Measurements from ENCODE around the gene BRD1.

The BRD1 gene

DNA sequence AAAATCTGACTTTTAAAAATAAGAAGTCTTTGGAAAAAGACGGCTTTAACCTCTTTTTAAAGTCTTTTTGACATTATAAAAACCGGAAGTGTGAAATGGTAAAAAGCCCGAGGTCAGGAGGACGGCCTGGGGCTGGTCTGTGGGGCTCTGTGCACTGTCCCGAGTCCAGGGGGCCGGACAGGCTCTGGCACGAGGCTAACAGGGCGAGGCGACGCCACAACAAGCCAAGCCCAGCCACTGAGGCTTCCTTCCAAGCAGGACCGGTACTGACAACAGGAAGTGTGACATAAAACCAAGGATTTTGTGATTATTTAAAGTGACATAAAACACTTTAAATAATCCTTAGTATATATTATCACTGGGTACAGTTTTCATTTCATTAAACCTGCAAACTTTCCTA, 39.2 kb downstream of the BRD1 start:
- Histone ChIP-seq H3K4me1 (ENCODE audit: control insufficient read depth in 1 of 2, insufficient read depth in 1 of 2, low read depth in 1 of 2, low read length in 1 of 2) (peaks cover 20 to 22% of the 10 kb centered on the region in 2 experiments), H3K9me3 (no peaks in the 10 kb centered on the region), H3K27me3 (no peaks in the 10 kb centered on the region), H3K36me3 (peaks cover 72% of the 10 kb centered on the region), H3K27ac (peak overlapping the region; percentile 71), H3K4me3 (ENCODE audit: low read depth in 1 of 2, low read length in 1 of 2) (peak overlapping the region in 1 of 2 experiments; percentile 8)
- TF ChIP-seq, protein P1, sequence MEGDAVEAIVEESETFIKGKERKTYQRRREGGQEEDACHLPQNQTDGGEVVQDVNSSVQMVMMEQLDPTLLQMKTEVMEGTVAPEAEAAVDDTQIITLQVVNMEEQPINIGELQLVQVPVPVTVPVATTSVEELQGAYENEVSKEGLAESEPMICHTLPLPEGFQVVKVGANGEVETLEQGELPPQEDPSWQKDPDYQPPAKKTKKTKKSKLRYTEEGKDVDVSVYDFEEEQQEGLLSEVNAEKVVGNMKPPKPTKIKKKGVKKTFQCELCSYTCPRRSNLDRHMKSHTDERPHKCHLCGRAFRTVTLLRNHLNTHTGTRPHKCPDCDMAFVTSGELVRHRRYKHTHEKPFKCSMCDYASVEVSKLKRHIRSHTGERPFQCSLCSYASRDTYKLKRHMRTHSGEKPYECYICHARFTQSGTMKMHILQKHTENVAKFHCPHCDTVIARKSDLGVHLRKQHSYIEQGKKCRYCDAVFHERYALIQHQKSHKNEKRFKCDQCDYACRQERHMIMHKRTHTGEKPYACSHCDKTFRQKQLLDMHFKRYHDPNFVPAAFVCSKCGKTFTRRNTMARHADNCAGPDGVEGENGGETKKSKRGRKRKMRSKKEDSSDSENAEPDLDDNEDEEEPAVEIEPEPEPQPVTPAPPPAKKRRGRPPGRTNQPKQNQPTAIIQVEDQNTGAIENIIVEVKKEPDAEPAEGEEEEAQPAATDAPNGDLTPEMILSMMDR (IDR thresholded peaks at IDR 0.05): no peak

DNA sequence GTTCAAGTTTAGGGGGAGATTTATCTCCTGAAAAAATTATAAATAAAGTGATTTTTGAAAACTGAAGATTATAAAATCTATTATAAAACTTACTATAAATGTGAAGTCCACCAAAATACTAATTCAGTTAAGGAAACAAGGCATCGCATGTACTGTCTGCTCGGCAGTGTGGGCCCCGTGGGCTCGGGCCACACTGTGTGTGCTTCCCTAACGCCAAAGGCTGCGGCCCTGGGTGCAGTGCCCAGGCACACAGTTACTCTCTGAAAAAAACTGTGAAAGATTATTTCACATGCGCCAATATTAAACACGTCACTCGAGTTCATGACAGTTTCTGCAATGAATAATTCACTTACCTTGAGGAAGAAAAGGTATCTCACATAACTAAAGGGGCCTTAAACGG, 39.8 kb downstream of the BRD1 start:
- Histone ChIP-seq H3K9me3 (no peaks in the 10 kb centered on the region), H3K27ac (peak overlapping the region; percentile 71), H3K36me3 (peaks cover 72% of the 10 kb centered on the region), H3K27me3 (no peaks in the 10 kb centered on the region), H3K4me3 (ENCODE audit: low read depth in 1 of 2, low read length in 1 of 2) (no peak overlapping the region), H3K4me1 (ENCODE audit: control insufficient read depth in 1 of 2, insufficient read depth in 1 of 2, low read depth in 1 of 2, low read length in 1 of 2) (peaks cover 20 to 22% of the 10 kb centered on the region in 2 experiments)
- TF ChIP-seq, protein P1 (IDR thresholded peaks at IDR 0.05): no peak

DNA sequence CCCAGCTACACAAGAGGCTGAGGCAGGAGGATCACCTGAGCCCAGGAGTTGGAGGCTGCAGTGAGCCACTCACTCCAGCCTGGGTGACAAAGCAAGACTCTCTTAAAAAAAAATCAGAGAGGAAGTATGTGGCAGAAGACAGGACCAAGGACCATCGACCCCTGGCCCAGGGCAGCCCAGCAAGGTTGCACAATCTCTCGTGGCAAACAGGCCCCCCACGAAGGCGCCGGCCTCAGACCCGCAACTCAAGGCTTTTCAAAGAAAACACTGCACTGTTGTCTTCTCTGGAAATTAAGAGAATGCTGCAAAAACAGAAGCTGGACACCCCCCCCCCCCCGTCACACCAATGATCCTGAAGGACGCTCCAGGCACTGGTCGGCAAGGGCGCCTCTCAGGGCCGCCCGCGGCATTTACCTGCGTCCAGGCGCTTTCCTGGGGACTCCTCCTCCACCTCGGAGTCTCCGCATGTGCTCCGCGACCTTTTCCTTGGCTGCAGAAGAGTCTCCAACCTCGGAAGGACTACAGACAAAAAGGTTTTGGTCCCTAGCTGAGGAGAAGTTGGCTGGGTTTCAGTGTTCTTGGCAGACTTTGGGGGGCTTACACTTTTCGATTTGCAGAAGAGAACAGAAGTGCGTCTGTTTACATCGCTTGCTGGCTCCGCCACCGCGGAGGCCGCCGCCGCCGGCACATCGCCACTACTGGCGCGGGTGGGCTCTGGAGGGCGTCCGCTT, 40.5 kb downstream of the BRD1 start:
- Histone ChIP-seq H3K9me3 (no peaks in the 10 kb centered on the region), H3K4me3 (ENCODE audit: low read depth in 1 of 2, low read length in 1 of 2) (no peak overlapping the region), H3K4me1 (ENCODE audit: control insufficient read depth in 1 of 2, insufficient read depth in 1 of 2, low read depth in 1 of 2, low read length in 1 of 2) (peaks cover 20 to 22% of the 10 kb centered on the region in 2 experiments), H3K27ac (no peak overlapping the region), H3K27me3 (no peaks in the 10 kb centered on the region), H3K36me3 (peaks cover 67% of the 10 kb centered on the region)
- TF ChIP-seq, protein P1 (IDR thresholded peaks at IDR 0.05): no peak

DNA sequence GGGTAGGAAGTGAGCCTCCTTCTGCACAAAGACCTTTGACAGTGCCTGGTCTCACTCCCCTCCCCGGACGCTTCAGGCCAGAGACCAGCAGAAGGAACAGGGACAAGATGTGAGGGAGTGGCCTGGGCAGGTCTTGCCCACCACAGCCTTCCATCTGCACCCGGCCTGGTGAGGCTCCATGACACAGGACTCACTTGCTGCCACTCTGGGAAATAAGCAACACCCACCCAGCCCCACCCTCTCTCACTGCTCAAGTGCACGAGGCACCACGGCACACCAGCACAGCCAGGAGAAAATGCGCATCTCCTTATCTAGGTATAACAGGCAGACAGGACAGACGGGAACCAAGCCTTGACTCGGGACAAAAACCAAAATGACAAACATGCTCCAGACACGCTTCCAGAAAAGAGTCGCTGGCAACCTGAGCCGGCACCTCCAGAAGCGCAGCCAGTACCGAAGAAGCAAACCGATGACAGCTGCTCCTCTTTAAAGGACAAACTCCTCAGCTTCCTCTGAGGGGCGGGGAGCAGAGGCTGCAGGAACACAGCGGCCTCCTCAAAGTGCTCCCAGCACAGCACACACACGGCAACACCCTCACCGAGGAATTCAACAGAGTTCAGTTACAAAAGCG, 41.7 kb downstream of the BRD1 start:
- H3K27ac ChIP-seq: no peak overlapping the region
- no peak overlapping the region for H3K4me3 ChIP-seq (ENCODE audit: low read depth in 1 of 2, low read length in 1 of 2)
- no peaks in the 10 kb centered on the region for H3K27me3 ChIP-seq
- TF ChIP-seq, protein P1 (IDR thresholded peaks at IDR 0.05): no peak
- H3K4me1 ChIP-seq (ENCODE audit: control insufficient read depth in 1 of 2, insufficient read depth in 1 of 2, low read depth in 1 of 2, low read length in 1 of 2): peaks cover 20 to 22% of the 10 kb centered on the region in 2 experiments
- peaks cover 64% of the 10 kb centered on the region for H3K36me3 ChIP-seq
- no peaks in the 10 kb centered on the region for H3K9me3 ChIP-seq

DNA sequence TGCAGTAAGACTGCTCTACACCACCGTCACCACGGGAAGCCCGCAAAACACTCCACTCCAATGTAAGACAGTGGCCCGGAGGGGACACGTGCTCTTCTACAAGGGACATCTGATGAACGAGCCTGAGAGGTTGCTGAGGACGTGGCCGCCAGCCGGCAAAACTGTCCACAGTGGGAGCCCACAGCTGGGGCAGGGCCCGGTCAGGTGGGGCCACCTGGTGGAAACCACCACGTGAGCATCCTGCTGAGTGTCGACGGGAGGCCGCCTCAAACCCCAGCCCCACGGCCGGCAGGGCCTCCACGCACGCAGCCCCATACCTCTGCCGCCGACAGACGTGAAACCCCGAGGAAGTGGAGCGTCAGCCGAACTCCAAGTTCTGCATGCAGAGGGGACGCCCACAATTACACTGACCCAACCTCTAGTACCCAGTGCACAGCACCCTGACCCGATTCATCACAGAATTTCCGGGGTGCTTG, 42.6 kb downstream of the BRD1 start:
- no peak overlapping the region for H3K27ac ChIP-seq
- H3K36me3 ChIP-seq: peaks cover 65% of the 10 kb centered on the region
- H3K4me3 ChIP-seq (ENCODE audit: low read depth in 1 of 2, low read length in 1 of 2): no peak overlapping the region
- TF ChIP-seq, protein P1 (IDR thresholded peaks at IDR 0.05): no peak
- no peaks in the 10 kb centered on the region for H3K9me3 ChIP-seq
- H3K4me1 ChIP-seq (ENCODE audit: control insufficient read depth in 1 of 2, insufficient read depth in 1 of 2, low read depth in 1 of 2, low read length in 1 of 2): peaks cover 18 to 19% of the 10 kb centered on the region in 2 experiments
- H3K27me3 ChIP-seq: no peaks in the 10 kb centered on the region
